ENCODE measurements around the gene IGFL4. TPM values are rescaled to one million over a fixed set of nuclear protein-coding genes. Genes with fewer than 3 reads are reported as not detected.

Gene IGFL4
- total and polyA plus RNA-seq, 2 of the 4 experiments (the other 2 are of a cell fraction): not detected

GRCh38 chr19:46031781-46032596 is 8.8 kb downstream of the IGFL4 start:
- Histone ChIP-seq H4K8ac (ENCODE audit: low read depth in 2 of 2, low read length in 2 of 2) (no peak overlapping the region), H3K4me2 (ENCODE audit: low read depth, low read length) (no peak overlapping the region), H3K79me1 (ENCODE audit: low read depth in 1 of 2, low read length in 2 of 2) (no peaks in the 10 kb centered on the region), H2BK5ac (ENCODE audit: low read depth, low read length, poor library complexity, severe bottlenecking) (no peak overlapping the region), H3K27me3 (ENCODE audit: control insufficient read depth, insufficient read depth, low read length) (peaks cover 23% of the 10 kb centered on the region), H2AK9ac (replicated peaks; ENCODE audit: low read depth, low read length, poor library complexity) (no peak overlapping the region), H3K4me1 (ENCODE audit: control insufficient read depth, insufficient read depth, low read length) (no peaks in the 10 kb centered on the region), H3K18ac (ENCODE audit: low read depth, low read length) (no peak overlapping the region), H3K23ac (ENCODE audit: low read depth, low read length) (no peak overlapping the region), H3K27ac (ENCODE audit: insufficient read depth, low read length) (no peak overlapping the region), H4K91ac (ENCODE audit: insufficient read depth, low read depth, low read length) (no peak overlapping the region), H3K56ac (ENCODE audit: extremely low read depth, insufficient read depth, low read length) (no peak overlapping the region), H3K4ac (ENCODE audit: low read depth, low read length) (no peak overlapping the region), H3K4me3 (ENCODE audit: insufficient read depth, low read depth, low read length) (no peak overlapping the region), H2AFZ (replicated peaks; ENCODE audit: low read length, poor library complexity) (no peak overlapping the region), H3K9me1 (ENCODE audit: insufficient read depth, low read length) (no peaks in the 10 kb centered on the region), H3K9me3 (ENCODE audit: control insufficient read depth, insufficient read depth, low read length) (no peaks in the 10 kb centered on the region), H2AK5ac (ENCODE audit: low read depth, low read length) (no peak overlapping the region), H2BK120ac (ENCODE audit: low read depth, low read length) (no peak overlapping the region), H2BK20ac (ENCODE audit: low read depth, low read length) (no peak overlapping the region), H4K20me1 (ENCODE audit: insufficient read depth, low read length) (no peaks in the 10 kb centered on the region), H2BK15ac (ENCODE audit: low read depth, low read length) (no peak overlapping the region), H3K9ac (ENCODE audit: low read depth, low read length) (no peak overlapping the region), H3K14ac (replicated peaks; ENCODE audit: low read depth, low read length) (no peak overlapping the region), H3K36me3 (ENCODE audit: control insufficient read depth, insufficient read depth, low read length) (no peaks in the 10 kb centered on the region), H4K5ac (ENCODE audit: low read depth, low read length) (no peak overlapping the region)
- no TSS peak for BruUV-seq (replicated peaks)
- intact Hi-C loops (cut with micrococcal nuclease): no loop called here
- ChIA-PET CTCF (interaction anchor here (1.7 kb wide), 1 partner anchor 45 kb away, joined by 8 read pairs; no protein-coding TSS in a partner anchor), POLR2A (ENCODE audit: unreplicated experiment) (interaction anchor here (0.5 kb wide), 1 partner anchor 263 kb away, joined by 5 read pairs; no protein-coding TSS in a partner anchor)
- WGBS, 2 experiments (ENCODE audit: extremely low coverage in 2 of 2, insufficient read length in 1 of 2): 17% methylated on average over 1 of the region's 5 CpGs; no CpG with 5 or more reads in 1 of the 2 experiments
- ATAC-seq (ENCODE audit: low read depth) (no peak), DNase-seq (no peak)
- no peak for TF ChIP-seq RFX5 (IDR thresholded peaks at IDR 0.05; ENCODE audit: low read depth, low read length)
- TF ChIP-seq MAFK (IDR thresholded peaks at IDR 0.05; ENCODE audit: low read depth, low read length): no peak
- TF ChIP-seq CEBPB (IDR thresholded peaks at IDR 0.05; ENCODE audit: low read depth, low read length): no peak
- TF ChIP-seq SMC3 (IDR thresholded peaks at IDR 0.05; ENCODE audit: low read depth, low read length): no peak
- TF ChIP-seq NFE2L2 (IDR thresholded peaks at IDR 0.05; ENCODE audit: low read depth, low read length): no peak
- TF ChIP-seq CTCF (conservative IDR thresholded peaks at IDR 0.05; ENCODE audit: low read depth, low read length): no peak
- TF ChIP-seq MXI1 (IDR thresholded peaks at IDR 0.05; ENCODE audit: borderline replicate concordance, low read depth, low read length): no peak
- no peak for TF ChIP-seq ELK1 (IDR thresholded peaks at IDR 0.05; ENCODE audit: borderline replicate concordance, low read depth, low read length)
- TF ChIP-seq BHLHE40 (IDR thresholded peaks at IDR 0.05; ENCODE audit: low read depth, low read length): no peak
- TF ChIP-seq RAD21 (IDR thresholded peaks at IDR 0.05; ENCODE audit: low read length): no peak
- no peak for TF ChIP-seq RCOR1 (IDR thresholded peaks at IDR 0.05; ENCODE audit: insufficient replicate concordance, low read length)
- TF ChIP-seq CHD1 (IDR thresholded peaks at IDR 0.05; ENCODE audit: low read depth, low read length): no peak
- TF ChIP-seq MAZ (IDR thresholded peaks at IDR 0.05; ENCODE audit: borderline replicate concordance, low read depth, low read length): no peak
- dilution Hi-C loops (cut with HindIII; ENCODE audit: low sequenced_read_pairs, unreplicated experiment): no loop called here
- in situ Hi-C loops (cut with MboI; ENCODE audit: low sequenced_read_pairs): no loop called here
